Measurements from ENCODE around the gene CCDC187. TPM values are rescaled to one million over a fixed set of nuclear protein-coding genes. Genes with fewer than 3 reads are reported as not detected.

Gene CCDC187
- total RNA-seq, 1 donor from 2014 or later = not detected

DNA sequence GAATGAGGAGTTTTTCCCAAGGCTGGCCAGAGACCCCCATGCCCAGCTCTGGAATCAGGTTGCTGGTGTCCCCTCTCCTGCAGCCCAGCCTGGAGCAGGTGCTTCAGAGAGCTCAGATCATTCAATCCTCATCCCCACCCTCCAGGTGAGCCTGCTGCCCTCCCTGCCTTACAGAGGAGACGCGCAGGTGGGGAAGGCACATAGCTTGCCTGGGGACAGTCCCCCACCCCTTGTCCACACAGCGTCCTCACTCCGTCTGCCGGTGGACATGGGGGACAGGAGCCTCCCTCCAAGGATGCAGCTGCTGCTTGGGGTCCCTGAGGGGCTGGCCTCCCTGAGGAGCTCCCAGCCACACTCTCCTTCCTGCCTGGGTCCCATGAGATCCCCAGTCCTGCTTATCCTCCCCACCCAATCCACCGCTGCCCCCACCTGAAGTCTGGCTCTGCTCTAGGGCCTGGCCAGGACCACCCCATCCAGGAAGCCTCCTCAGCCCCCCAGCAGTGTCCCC is 41.2 kb downstream of the CCDC187 start:
- Histone ChIP-seq H3K27me3 (no peaks in the 10 kb centered on the region), H3K27ac (no peak overlapping the region), H3K9me3 (no peaks in the 10 kb centered on the region), H3K4me1 (peaks cover 5% of the 10 kb centered on the region), H3K4me3 (no peak overlapping the region), H3K36me3 (no peaks in the 10 kb centered on the region)
- no peak for DNase-seq (ENCODE audit: extremely low spot score in 2 of 2)
- intact Hi-C loops (cut with DNase I) = no loop called here
- TF ChIP-seq CTCF (IDR thresholded peaks at IDR 0.05) (no peak), POLR2AphosphoS5 (IDR thresholded peaks at IDR 0.05; ENCODE audit: insufficient read depth in 1 of 2, low read depth in 1 of 2) (no peak)

DNA sequence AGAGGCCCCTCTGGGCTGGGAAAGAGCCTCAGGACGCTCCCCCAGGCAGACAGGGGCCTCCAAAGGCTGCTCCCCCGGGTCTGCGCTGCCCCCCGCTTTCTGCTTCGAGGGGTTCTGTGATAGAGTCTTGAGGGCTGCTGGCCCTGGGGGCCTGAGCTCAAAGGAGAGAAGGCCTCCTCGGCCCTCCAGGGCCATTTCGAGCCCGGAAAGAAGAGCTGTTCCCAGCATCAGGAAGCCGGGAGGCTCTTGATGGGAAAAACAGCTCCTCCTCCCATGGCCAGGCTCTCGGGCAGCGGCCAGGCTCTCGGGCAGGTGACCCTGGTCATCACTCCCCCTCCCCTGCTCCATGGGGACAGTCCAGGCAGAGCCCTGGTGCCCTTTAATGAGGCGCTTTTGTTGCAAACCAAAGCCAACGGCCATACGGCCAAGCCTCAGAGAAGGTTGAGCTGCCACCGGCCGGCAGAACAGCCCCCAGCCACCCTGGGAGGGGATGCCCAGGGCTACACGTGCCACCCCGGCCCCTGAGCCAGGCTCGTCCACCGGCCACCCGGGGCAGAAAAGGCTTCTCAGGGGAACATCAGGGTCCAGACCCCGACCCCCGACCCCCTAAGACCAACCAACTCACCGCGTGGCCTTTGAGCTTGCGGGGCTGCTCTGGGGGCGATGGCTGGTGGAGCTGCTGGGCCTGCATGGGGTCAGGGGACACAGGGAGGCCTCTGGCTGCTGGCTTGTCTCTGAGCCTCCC is 42.0 kb downstream of the CCDC187 start:
- Histone ChIP-seq H3K4me1 (no peaks in the 10 kb centered on the region), H3K36me3 (no peaks in the 10 kb centered on the region), H3K27ac (no peak overlapping the region), H3K4me3 (no peak overlapping the region), H3K9me3 (no peaks in the 10 kb centered on the region), H3K27me3 (no peaks in the 10 kb centered on the region)
- DNase-seq (ENCODE audit: extremely low spot score in 2 of 2) = no peak
- TF ChIP-seq POLR2A (IDR thresholded peaks at IDR 0.05) (no peak), CTCF (IDR thresholded peaks at IDR 0.05) (no peak), POLR2AphosphoS5 (IDR thresholded peaks at IDR 0.05; ENCODE audit: insufficient read depth in 1 of 2, low read depth in 1 of 2) (no peak)
- intact Hi-C loops (cut with DNase I) = no loop called here

DNA sequence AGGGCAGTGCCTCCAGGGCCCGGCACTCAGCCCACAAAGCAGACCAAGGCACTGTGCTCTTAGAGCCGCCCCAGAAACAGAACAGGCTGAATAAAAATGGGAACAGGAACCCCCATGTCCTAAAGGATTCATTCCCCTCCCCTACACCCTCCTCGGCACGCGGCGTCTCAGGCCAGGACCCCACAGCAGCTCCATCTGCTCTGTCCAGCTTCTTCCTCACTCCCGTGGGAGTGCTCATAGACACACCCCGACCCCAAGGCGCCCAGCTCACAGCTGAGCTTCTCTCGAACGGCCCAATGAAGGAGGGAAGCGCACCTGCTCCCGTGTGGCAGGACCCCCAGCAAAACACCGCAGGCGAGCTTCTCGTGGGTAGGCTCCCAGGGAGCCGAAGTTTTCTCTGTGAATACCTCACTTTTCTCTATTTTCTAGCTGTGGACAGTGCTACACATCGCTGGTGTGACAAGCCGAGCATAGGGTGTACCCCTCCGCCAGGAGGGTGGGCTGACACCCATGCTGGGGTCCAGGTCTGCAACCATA is 42.9 kb downstream of the CCDC187 start:
- no peak for TF ChIP-seq CTCF (IDR thresholded peaks at IDR 0.05)
- no peak for TF ChIP-seq POLR2A (IDR thresholded peaks at IDR 0.05)
- no peak for TF ChIP-seq POLR2AphosphoS5 (IDR thresholded peaks at IDR 0.05; ENCODE audit: insufficient read depth in 1 of 2, low read depth in 1 of 2)

DNA sequence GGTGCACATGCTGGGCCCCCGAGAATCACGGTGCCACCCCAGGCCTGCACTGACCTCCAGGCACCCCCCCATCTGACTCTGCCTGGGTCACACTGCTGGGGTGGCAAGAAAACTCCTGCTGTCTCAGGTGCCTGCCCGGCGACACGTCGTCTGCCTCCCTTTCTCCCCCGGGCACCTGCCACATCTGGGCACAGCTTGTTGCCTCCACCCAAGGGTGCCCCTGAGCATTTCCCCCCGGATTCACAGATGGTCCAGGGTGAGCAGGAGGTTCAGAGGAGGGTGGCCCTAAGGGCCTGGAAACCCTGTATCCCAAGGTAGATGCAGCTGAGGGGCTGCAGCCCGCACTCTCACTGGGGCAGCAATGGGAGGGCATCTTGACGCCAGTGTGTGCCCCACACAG is 43.4 kb downstream of the CCDC187 start:
- H3K27me3 ChIP-seq = no peaks in the 10 kb centered on the region
- no peak overlapping the region for H3K4me3 ChIP-seq
- no peak overlapping the region for H3K27ac ChIP-seq
- TF ChIP-seq CTCF (IDR thresholded peaks at IDR 0.05) = no peak
- TF ChIP-seq POLR2A (IDR thresholded peaks at IDR 0.05) = no peak
- TF ChIP-seq POLR2AphosphoS5 (IDR thresholded peaks at IDR 0.05; ENCODE audit: insufficient read depth in 1 of 2, low read depth in 1 of 2) = no peak
- H3K9me3 ChIP-seq = no peaks in the 10 kb centered on the region
- no peak for DNase-seq (ENCODE audit: extremely low spot score in 2 of 2)
- no peaks in the 10 kb centered on the region for H3K36me3 ChIP-seq
- no peaks in the 10 kb centered on the region for H3K4me1 ChIP-seq
- intact Hi-C loops (cut with DNase I) = no loop called here

More for the DNA sequence above, 42.9 kb downstream of the CCDC187 start:
- no peak for DNase-seq (ENCODE audit: extremely low spot score in 2 of 2)
- Histone ChIP-seq H3K36me3 (no peaks in the 10 kb centered on the region), H3K27me3 (no peaks in the 10 kb centered on the region), H3K27ac (no peak overlapping the region), H3K9me3 (no peaks in the 10 kb centered on the region), H3K4me3 (no peak overlapping the region), H3K4me1 (no peaks in the 10 kb centered on the region)
- intact Hi-C loops (cut with DNase I) = no loop called here

- Histone ChIP-seq H3K4me1 (no peaks in the 10 kb centered on the region), H3K27me3 (no peaks in the 10 kb centered on the region), H3K9me3 (no peaks in the 10 kb centered on the region), H3K27ac (no peak overlapping the region), H3K36me3 (no peaks in the 10 kb centered on the region), H3K4me3 (no peak overlapping the region)
- DNase-seq (ENCODE audit: extremely low spot score in 2 of 2) = no peak
- TF ChIP-seq CTCF (IDR thresholded peaks at IDR 0.05) (no peak), POLR2A (IDR thresholded peaks at IDR 0.05) (no peak), POLR2AphosphoS5 (IDR thresholded peaks at IDR 0.05; ENCODE audit: insufficient read depth in 1 of 2, low read depth in 1 of 2) (no peak)
- intact Hi-C loops (cut with DNase I) = no loop called here
Measured at GRCh38 chr9:136259836-136260235, 44.1 kb downstream of the CCDC187 start.
